ENCODE results near the gene NBEA. TPM values are rescaled to one million over a fixed set of nuclear protein-coding genes. Genes with fewer than 3 reads are reported as not detected.

Gene NBEA
- total RNA-seq, 1 donor from 2014 or later: 23.5 TPM

- H3K4me3 ChIP-seq (ENCODE audit: low read length in 3 of 3): peak overlapping the region in 1 of 3 donors; percentile 74
- peak overlapping the region in 1 of 3 donors; percentile 40 for H3K9ac ChIP-seq (ENCODE audit: low read depth in 1 of 3, low read length in 3 of 3)
- H3K4me1 ChIP-seq (ENCODE audit: control insufficient read depth in 3 of 3, insufficient read depth in 3 of 3, low read length in 3 of 3): peaks cover 2 to 10% (median 8%) of the 10 kb centered on the region in 3 donors
- no peaks in the 10 kb centered on the region for H3K36me3 ChIP-seq (ENCODE audit: control insufficient read depth in 3 of 3, insufficient read depth in 3 of 3, low read length in 3 of 3)
- peaks cover 0 to 2% (median 0%) of the 10 kb centered on the region in 3 donors for H3K27me3 ChIP-seq (ENCODE audit: control insufficient read depth in 3 of 3, insufficient read depth in 3 of 3, low read length in 3 of 3)
- H3K9me3 ChIP-seq (ENCODE audit: control insufficient read depth in 3 of 3, low read length in 3 of 3): no peaks in the 10 kb centered on the region
- H3K27ac ChIP-seq (ENCODE audit: low read depth, low read length): no peak overlapping the region
Measured at GRCh38 chr13:35473802-35474201, 531.7 kb downstream of the NBEA start.

DNA sequence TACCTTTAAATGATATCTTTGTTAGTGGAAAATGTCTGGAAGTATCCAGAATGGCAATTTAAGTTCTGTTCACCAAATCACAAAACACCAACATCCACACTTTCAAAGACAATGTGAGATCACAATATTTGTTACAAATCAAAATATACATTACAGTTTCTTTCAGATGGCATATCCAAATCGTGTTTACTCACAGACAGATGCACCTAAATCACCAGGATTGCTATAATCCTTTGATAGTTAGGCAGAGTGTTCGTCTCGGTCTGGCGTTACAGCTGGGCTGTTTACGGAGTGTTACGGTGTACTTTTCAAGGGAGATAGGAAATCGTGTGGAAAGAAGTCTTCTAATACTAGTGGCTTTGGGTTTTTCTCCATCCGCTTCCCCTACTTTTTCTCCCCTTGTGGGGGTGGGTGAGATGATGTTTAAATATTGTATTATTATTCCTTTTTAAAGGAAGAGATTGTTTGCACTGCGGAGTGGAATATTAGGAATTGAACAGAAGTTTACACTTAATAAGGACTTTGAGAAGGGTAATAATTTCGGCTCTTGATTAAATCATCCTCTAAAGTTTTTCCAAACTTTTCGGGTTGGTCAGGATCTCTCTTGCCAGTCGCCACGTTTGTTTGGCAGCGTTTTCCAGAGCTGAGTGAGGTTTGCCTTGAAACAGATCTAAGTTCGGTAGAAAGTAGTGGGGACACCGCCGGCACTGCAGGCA lies 532.6 kb downstream of the NBEA start:
- peaks cover 2 to 10% (median 8%) of the 10 kb centered on the region in 3 donors for H3K4me1 ChIP-seq (ENCODE audit: control insufficient read depth in 3 of 3, insufficient read depth in 3 of 3, low read length in 3 of 3)
- H3K27me3 ChIP-seq (ENCODE audit: control insufficient read depth in 3 of 3, insufficient read depth in 3 of 3, low read length in 3 of 3): peaks cover 0 to 2% (median 0%) of the 10 kb centered on the region in 3 donors
- H3K9ac ChIP-seq (ENCODE audit: low read depth in 1 of 3, low read length in 3 of 3): peak overlapping the region; percentile 35 to 78 (median 69)
- no peaks in the 10 kb centered on the region for H3K36me3 ChIP-seq (ENCODE audit: control insufficient read depth in 3 of 3, insufficient read depth in 3 of 3, low read length in 3 of 3)
- H3K4me3 ChIP-seq (ENCODE audit: low read length in 3 of 3): peak overlapping the region; percentile 74 to 89 (median 81)
- no peaks in the 10 kb centered on the region for H3K9me3 ChIP-seq (ENCODE audit: control insufficient read depth in 3 of 3, low read length in 3 of 3)
- H3K27ac ChIP-seq (ENCODE audit: low read depth, low read length): peak overlapping the region; percentile 68

- peaks cover 0 to under 1% (median 0%) of the 10 kb centered on the region in 3 donors for H3K27me3 ChIP-seq (ENCODE audit: control insufficient read depth in 3 of 3, insufficient read depth in 3 of 3, low read length in 3 of 3)
- H3K4me3 ChIP-seq (ENCODE audit: low read length in 3 of 3): peak overlapping the region; percentile 74 to 89 (median 81)
- peak overlapping the region; percentile 35 to 78 (median 69) for H3K9ac ChIP-seq (ENCODE audit: low read depth in 1 of 3, low read length in 3 of 3)
- H3K27ac ChIP-seq (ENCODE audit: low read depth, low read length): peak overlapping the region; percentile 68
- H3K4me1 ChIP-seq (ENCODE audit: control insufficient read depth in 3 of 3, insufficient read depth in 3 of 3, low read length in 3 of 3): peaks cover 1 to 10% (median 8%) of the 10 kb centered on the region in 3 donors
- no peaks in the 10 kb centered on the region for H3K9me3 ChIP-seq (ENCODE audit: control insufficient read depth in 3 of 3, low read length in 3 of 3)
- no peaks in the 10 kb centered on the region for H3K36me3 ChIP-seq (ENCODE audit: control insufficient read depth in 3 of 3, insufficient read depth in 3 of 3, low read length in 3 of 3)
Measured at GRCh38 chr13:35475212-35475959, 533.3 kb downstream of the NBEA start.

DNA sequence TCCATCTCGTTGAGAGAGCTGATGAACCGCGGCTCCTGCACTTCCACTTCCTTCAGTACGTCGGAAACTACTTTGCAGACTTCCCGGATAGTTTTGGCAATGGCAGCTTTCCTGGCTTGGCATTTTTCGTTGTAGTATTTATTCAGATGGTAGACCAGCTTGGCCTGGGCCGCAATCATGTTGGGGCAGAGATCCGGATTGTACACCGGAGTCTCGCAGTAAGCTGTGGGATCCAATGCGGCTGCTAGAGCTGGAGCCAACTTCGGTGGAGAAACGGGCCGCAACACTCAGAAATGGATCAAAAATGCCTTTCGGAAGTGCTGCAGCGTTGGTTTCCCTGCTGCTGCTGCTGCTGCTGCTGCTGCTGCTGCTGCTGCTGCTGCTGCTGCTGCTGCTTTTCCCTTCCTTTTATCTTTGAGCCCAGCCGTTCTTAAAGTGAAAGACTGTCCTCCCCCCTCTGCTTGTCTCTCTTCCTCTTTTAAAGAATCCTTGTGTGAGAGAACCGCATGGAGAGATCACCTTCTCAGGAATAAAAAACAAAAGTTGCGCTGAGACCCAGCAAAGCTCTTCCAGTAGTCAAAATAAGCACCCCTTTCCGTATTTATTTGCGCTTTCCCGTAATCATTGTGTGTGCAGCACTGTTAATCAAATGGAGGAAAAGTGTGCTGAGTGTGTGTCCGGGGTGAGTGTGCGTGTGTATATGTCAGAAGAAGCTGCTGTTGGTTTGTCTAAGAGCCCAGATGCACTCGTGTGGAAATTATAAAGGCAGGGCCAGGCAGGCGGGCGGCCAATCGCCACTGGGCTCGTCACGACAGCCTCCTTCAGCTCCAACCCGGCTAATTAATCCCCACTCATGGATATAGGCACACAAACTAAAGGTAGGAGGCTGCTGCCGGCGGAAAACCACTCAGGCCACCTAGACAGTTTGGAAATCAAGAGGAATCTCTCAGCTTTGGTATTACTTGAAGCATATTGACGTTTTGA lies 534.2 kb downstream of the NBEA start, which contains the start of gene MAB21L1:
Gene MAB21L1, minus strand, starts transcription at position 730 of the 984 bp plus-strand sequence. Its CDS starts 551 bp downstream, at position 179.
- Histone ChIP-seq H3K27me3 (ENCODE audit: control insufficient read depth in 3 of 3, insufficient read depth in 3 of 3, low read length in 3 of 3) (no peaks in the 10 kb centered on the region), H3K36me3 (ENCODE audit: control insufficient read depth in 3 of 3, insufficient read depth in 3 of 3, low read length in 3 of 3) (no peaks in the 10 kb centered on the region), H3K4me3 (ENCODE audit: low read length in 3 of 3) (peak within 1 kb of the TSS; percentile 74 to 89 (median 81)), H3K9ac (ENCODE audit: low read depth in 1 of 3, low read length in 3 of 3) (peak within 1 kb of the TSS; percentile 35 to 78 (median 69)), H3K4me1 (ENCODE audit: control insufficient read depth in 3 of 3, insufficient read depth in 3 of 3, low read length in 3 of 3) (peaks cover 0 to 10% (median 8%) of the 10 kb centered on the region in 3 donors), H3K27ac (ENCODE audit: low read depth, low read length) (peak within 1 kb of the TSS; percentile 68), H3K9me3 (ENCODE audit: control insufficient read depth in 3 of 3, low read length in 3 of 3) (no peaks in the 10 kb centered on the region)

DNA sequence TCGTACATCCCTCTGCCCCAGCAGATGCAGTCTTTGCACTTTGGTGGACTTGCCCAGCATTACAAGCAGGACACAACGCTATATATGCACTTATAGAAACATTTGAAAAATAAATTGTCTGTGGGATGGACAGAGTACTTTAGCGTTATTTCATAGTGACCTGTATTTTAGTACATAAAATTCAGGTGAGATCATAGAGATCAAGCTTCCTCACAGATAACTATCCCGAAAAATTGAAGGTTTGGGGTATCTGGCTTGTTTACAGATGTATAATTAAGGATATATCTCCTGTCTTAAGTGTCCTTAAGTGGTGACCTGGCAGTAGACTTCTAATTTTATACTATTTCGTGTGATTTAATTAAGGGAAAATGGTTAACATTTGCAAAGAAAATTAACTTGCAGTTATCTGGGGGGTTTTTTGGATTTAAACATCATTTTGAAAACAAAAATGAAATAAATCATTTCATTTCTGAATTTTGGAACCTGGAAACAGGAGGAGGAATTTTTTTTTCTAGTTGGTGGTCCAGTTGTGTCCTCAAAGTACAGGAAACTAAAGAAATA lies 535.4 kb downstream of the NBEA start:
- no peaks in the 10 kb centered on the region for H3K27me3 ChIP-seq (ENCODE audit: control insufficient read depth in 3 of 3, insufficient read depth in 3 of 3, low read length in 3 of 3)
- H3K4me3 ChIP-seq (ENCODE audit: low read length in 3 of 3): no peak overlapping the region

DNA sequence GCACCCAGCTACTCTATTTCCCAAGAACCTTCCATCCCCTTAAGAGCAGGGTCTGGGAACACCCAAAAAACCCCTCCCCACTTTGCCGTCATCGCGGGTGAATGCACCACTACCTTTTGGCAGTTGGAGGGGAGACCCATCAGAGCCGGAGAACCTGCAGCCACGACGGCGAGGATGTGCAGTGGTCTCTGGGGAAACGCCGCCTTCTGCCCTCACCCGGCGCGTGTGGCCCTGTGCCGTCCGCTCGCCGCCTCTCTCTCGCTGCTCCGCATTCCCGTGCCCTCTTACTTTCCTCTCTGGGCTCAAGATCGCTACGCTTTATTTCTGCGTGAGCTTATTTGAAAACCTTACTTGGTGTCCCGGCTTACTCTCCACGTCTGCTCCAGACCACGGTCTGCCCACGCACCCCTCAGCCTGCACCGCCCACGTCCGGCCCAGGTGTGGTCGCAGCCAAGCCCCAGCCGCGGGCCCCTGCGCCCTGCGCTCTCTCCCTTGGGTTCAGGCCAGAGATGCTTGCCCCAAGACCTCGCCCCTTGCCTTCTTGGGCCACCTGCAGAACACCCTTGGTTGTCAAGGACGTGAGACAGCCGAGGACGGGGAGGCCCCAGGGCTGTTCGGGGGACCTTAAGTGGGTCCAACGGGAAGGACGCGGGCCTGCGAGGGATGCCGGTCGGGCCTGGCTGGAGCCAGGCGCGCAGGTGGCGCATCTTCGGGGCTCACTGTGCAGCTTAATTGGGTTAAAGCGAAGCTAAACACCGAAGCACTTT lies 536.4 kb downstream of the NBEA start:
- Histone ChIP-seq H3K4me3 (ENCODE audit: low read length in 3 of 3) (peak overlapping the region in 1 of 3 donors; percentile 11), H3K27me3 (ENCODE audit: control insufficient read depth in 3 of 3, insufficient read depth in 3 of 3, low read length in 3 of 3) (no peaks in the 10 kb centered on the region), H3K9ac (ENCODE audit: low read depth in 1 of 3, low read length in 3 of 3) (peak overlapping the region in 1 of 3 donors; percentile 27), H3K36me3 (ENCODE audit: control insufficient read depth in 3 of 3, insufficient read depth in 3 of 3, low read length in 3 of 3) (no peaks in the 10 kb centered on the region), H3K27ac (ENCODE audit: low read depth, low read length) (no peak overlapping the region), H3K4me1 (ENCODE audit: control insufficient read depth in 3 of 3, insufficient read depth in 3 of 3, low read length in 3 of 3) (peaks cover 0 to 10% (median 8%) of the 10 kb centered on the region in 3 donors), H3K9me3 (ENCODE audit: control insufficient read depth in 3 of 3, low read length in 3 of 3) (no peaks in the 10 kb centered on the region)

More for the DNA sequence above, 535.4 kb downstream of the NBEA start:
- Histone ChIP-seq H3K4me1 (ENCODE audit: control insufficient read depth in 3 of 3, insufficient read depth in 3 of 3, low read length in 3 of 3) (peaks cover 0 to 10% (median 8%) of the 10 kb centered on the region in 3 donors), H3K9me3 (ENCODE audit: control insufficient read depth in 3 of 3, low read length in 3 of 3) (no peaks in the 10 kb centered on the region), H3K9ac (ENCODE audit: low read depth in 1 of 3, low read length in 3 of 3) (peak overlapping the region in 1 of 3 donors; percentile 7), H3K27ac (ENCODE audit: low read depth, low read length) (no peak overlapping the region), H3K36me3 (ENCODE audit: control insufficient read depth in 3 of 3, insufficient read depth in 3 of 3, low read length in 3 of 3) (no peaks in the 10 kb centered on the region)

DNA sequence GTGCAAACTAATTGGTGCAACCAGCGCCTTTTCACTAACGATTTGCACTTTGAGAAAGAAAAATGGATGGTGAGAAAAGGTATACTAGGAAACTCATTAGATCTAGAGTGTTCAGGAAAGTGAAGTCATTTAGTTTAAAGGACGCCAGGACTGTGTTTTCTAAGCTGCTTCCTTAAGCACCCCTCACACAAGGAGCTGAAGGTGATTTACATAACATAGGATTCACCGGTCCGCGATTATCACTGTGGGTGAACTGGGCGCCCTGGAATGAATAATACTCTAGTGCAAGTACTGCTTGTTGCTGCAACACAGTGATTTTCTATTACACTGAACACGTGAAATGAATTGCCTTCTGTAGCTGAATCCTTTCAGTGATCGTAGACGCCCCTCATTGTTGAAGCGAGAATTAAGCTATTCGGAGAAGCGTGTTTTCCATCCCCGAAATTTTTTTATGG lies 537.0 kb downstream of the NBEA start:
- no peaks in the 10 kb centered on the region for H3K9me3 ChIP-seq (ENCODE audit: control insufficient read depth in 3 of 3, low read length in 3 of 3)
- H3K27ac ChIP-seq (ENCODE audit: low read depth, low read length): no peak overlapping the region
- H3K36me3 ChIP-seq (ENCODE audit: control insufficient read depth in 3 of 3, insufficient read depth in 3 of 3, low read length in 3 of 3): no peaks in the 10 kb centered on the region
- H3K4me1 ChIP-seq (ENCODE audit: control insufficient read depth in 3 of 3, insufficient read depth in 3 of 3, low read length in 3 of 3): peaks cover 0 to 10% (median 8%) of the 10 kb centered on the region in 3 donors
- H3K9ac ChIP-seq (ENCODE audit: low read depth in 1 of 3, low read length in 3 of 3): no peak overlapping the region
- no peak overlapping the region for H3K4me3 ChIP-seq (ENCODE audit: low read length in 3 of 3)
- H3K27me3 ChIP-seq (ENCODE audit: control insufficient read depth in 3 of 3, insufficient read depth in 3 of 3, low read length in 3 of 3): no peaks in the 10 kb centered on the region

- no peak overlapping the region for H3K27ac ChIP-seq (ENCODE audit: low read depth, low read length)
- no peaks in the 10 kb centered on the region for H3K36me3 ChIP-seq (ENCODE audit: control insufficient read depth in 3 of 3, insufficient read depth in 3 of 3, low read length in 3 of 3)
- H3K9me3 ChIP-seq (ENCODE audit: control insufficient read depth in 3 of 3, low read length in 3 of 3): no peaks in the 10 kb centered on the region
- peaks cover 0 to 10% (median 8%) of the 10 kb centered on the region in 3 donors for H3K4me1 ChIP-seq (ENCODE audit: control insufficient read depth in 3 of 3, insufficient read depth in 3 of 3, low read length in 3 of 3)
- no peak overlapping the region for H3K4me3 ChIP-seq (ENCODE audit: low read length in 3 of 3)
- no peak overlapping the region for H3K9ac ChIP-seq (ENCODE audit: low read depth in 1 of 3, low read length in 3 of 3)
- H3K27me3 ChIP-seq (ENCODE audit: control insufficient read depth in 3 of 3, insufficient read depth in 3 of 3, low read length in 3 of 3): no peaks in the 10 kb centered on the region
Measured at GRCh38 chr13:35479706-35480105, 537.6 kb downstream of the NBEA start.

Measured in skeletal muscle tissue (tissue), 4 donors.